OCI-LY1 (cell line): ENCODE measurements around the gene ELFN2.

Experiments
- H2AFZ ChIP-seq: fragments of 200-600 bp; sonication (generic), shearing (Covaris generic); 2 replicates; pipeline ENCODE4 v1.6.0; 2014; ENCODE audit warnings: antibody characterized with exemption, mild to moderate bottlenecking, low read length
- H3F3A ChIP-seq: fragments of 200-600 bp; sonication (generic), shearing (Covaris generic); 2 replicates; pipeline ENCODE4 v1.6.0; 2014; ENCODE audit warnings: mild to moderate bottlenecking, antibody characterized with exemption, low read length, moderate library complexity; ENCODE audit not compliant: insufficient read depth
- H3K27ac ChIP-seq: fragments of 200-600 bp; sonication (generic); 2 replicates; pipeline ENCODE4 v1.5.1; 2014; ENCODE audit warnings: low read length, mixed run types, mild to moderate bottlenecking, low read depth; ENCODE audit not compliant: poor library complexity, severe bottlenecking
- H3K27me3 ChIP-seq: fragments of 200-600 bp; sonication (generic); 2 replicates; pipeline ENCODE4 v1.6.0; 2014; ENCODE audit warnings: antibody characterized with exemption, mild to moderate bottlenecking, low read length, moderate library complexity; ENCODE audit not compliant: insufficient read depth
- H3K36me3 ChIP-seq: fragments of 200-600 bp; sonication (generic); 2 replicates; pipeline ENCODE4 v1.6.1; 2014; ENCODE audit warnings: mild to moderate bottlenecking, antibody characterized with exemption, low read length, moderate library complexity, mixed read lengths; ENCODE audit not compliant: insufficient read depth
- H3K4me1 ChIP-seq: fragments of 200-600 bp; sonication (generic); 2 replicates; pipeline ENCODE4 v1.5.1; 2014; ENCODE audit warnings: mild to moderate bottlenecking, low read length, moderate library complexity; ENCODE audit not compliant: insufficient read depth, severe bottlenecking
- H3K4me2 ChIP-seq: fragments of 200-600 bp; sonication (generic), shearing (Covaris generic); 2 replicates; pipeline ENCODE4 v1.6.1; 2014; ENCODE audit warnings: low read length
- H3K4me3 ChIP-seq: fragments of 200-600 bp; sonication (generic); 2 replicates; pipeline ENCODE4 v1.5.1; 2014; ENCODE audit warnings: low read length, low read depth, mild to moderate bottlenecking, mixed read lengths; ENCODE audit not compliant: poor library complexity, severe bottlenecking
- H3K79me2 ChIP-seq: fragments of 200-600 bp; shearing (Covaris generic); 2 replicates; pipeline ENCODE4 v1.6.1; 2016; ENCODE audit warnings: mixed run types, low read length, mixed read lengths; ENCODE audit not compliant: insufficient read depth
- H3K9ac ChIP-seq: fragments of 200-600 bp; sonication (generic), shearing (Covaris generic); 2 replicates; pipeline ENCODE4 v1.6.1; 2014; ENCODE audit warnings: mild to moderate bottlenecking, low read length, mixed read lengths
- H3K9me2 ChIP-seq: fragments of 200-600 bp; sonication (generic), shearing (Covaris generic); 2 replicates; pipeline ENCODE4 v1.6.1; 2014; ENCODE audit warnings: low read depth, mild to moderate bottlenecking, low read length, mixed read lengths
- H3K9me3 ChIP-seq: fragments of 200-600 bp; shearing (Covaris generic); 2 replicates; pipeline ENCODE4 v1.6.1; 2014; ENCODE audit warnings: low read length, mixed read lengths
- H4K20me1 ChIP-seq: fragments of 200-600 bp; sonication (generic), shearing (Covaris generic); 2 replicates; pipeline ENCODE4 v1.6.0; 2016; ENCODE audit warnings: mild to moderate bottlenecking, low read length; ENCODE audit not compliant: insufficient read depth
- EZH2 ChIP-seq: fragments of 200-600 bp; sonication (generic), shearing (Covaris generic); IDR thresholded peaks from 2 replicates; pipeline ENCODE4 v1.8.0; 2017; ENCODE audit warnings: borderline replicate concordance, mixed run types, mild to moderate bottlenecking, antibody characterized with exemption, low read length, moderate library complexity, mixed read lengths
- TF ChIP-seq, protein P1 (sequence below): fragments of 200-600 bp; sonication (generic), shearing (Covaris generic); IDR thresholded peaks from 2 replicates; pipeline ENCODE4 v1.5.1; 2017; ENCODE audit warnings: mild to moderate bottlenecking, antibody characterized with exemption, low read length, moderate library complexity, mixed read lengths

ELFN2 gene

DNA sequence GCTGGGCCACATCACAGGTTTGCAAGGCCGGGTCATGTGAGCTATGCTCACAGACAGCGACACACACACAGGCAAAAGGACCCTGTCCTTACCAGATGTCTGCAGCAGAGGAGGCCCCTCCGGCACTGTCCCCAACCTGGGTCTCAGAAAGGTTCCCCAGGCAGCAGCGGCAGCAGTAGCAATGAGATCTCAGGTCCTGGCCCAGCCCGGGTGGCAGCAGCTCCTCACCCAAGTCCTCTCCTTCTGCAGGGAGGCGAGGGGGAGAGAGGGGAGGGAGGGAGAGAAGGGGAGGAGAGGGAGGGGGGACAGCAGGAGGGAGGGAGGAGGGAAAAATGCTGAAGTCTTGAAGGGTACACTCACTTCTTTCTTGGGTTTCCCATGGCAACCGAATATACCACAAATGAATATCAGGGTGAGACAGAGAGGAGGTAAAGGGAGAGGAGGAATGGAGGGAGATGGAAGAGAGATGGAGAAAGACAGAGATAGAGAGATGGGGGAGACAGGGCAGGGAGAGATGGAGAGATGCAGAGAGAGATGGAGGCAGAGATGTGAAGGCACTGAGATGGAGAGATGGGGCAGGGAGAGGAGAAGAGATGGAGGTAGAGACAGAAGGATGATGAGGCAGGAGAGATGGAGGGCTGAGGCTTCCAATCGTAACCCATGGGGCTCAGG lies 9.5 kb downstream of the ELFN2 start:
- Histone ChIP-seq H3K27ac (no peak overlapping the region), H3K9me2 (no peaks in the 10 kb centered on the region), H4K20me1 (no peaks in the 10 kb centered on the region), H3K4me1 (no peaks in the 10 kb centered on the region), H3K4me2 (no peak overlapping the region), H3K79me2 (no peaks in the 10 kb centered on the region), H3K27me3 (peaks cover 18% of the 10 kb centered on the region; the same call in 1 of the 2 replicates), H3K9me3 (no peaks in the 10 kb centered on the region), H3F3A (no peaks in the 10 kb centered on the region), H3K9ac (no peak overlapping the region), H3K4me3 (no peak overlapping the region), H2AFZ (no peak overlapping the region), H3K36me3 (no peaks in the 10 kb centered on the region)
- TF ChIP-seq, protein P1, sequence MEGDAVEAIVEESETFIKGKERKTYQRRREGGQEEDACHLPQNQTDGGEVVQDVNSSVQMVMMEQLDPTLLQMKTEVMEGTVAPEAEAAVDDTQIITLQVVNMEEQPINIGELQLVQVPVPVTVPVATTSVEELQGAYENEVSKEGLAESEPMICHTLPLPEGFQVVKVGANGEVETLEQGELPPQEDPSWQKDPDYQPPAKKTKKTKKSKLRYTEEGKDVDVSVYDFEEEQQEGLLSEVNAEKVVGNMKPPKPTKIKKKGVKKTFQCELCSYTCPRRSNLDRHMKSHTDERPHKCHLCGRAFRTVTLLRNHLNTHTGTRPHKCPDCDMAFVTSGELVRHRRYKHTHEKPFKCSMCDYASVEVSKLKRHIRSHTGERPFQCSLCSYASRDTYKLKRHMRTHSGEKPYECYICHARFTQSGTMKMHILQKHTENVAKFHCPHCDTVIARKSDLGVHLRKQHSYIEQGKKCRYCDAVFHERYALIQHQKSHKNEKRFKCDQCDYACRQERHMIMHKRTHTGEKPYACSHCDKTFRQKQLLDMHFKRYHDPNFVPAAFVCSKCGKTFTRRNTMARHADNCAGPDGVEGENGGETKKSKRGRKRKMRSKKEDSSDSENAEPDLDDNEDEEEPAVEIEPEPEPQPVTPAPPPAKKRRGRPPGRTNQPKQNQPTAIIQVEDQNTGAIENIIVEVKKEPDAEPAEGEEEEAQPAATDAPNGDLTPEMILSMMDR, result no peak
- no peak for TF ChIP-seq EZH2

GRCh38 chr22:37417264-37417663 lies 10.0 kb downstream of the ELFN2 start:
- no peaks in the 10 kb centered on the region for H3F3A ChIP-seq
- H3K27me3 ChIP-seq, result peaks cover 18% of the 10 kb centered on the region; the same call in 1 of the 2 replicates
- H4K20me1 ChIP-seq, result no peaks in the 10 kb centered on the region
- no peaks in the 10 kb centered on the region for H3K36me3 ChIP-seq
- H3K9me2 ChIP-seq, result no peaks in the 10 kb centered on the region
- H3K27ac ChIP-seq, result no peak overlapping the region
- no peak overlapping the region for H2AFZ ChIP-seq
- no peaks in the 10 kb centered on the region for H3K9me3 ChIP-seq
- H3K4me1 ChIP-seq, result no peaks in the 10 kb centered on the region
- H3K4me2 ChIP-seq, result no peak overlapping the region
- no peak overlapping the region for H3K9ac ChIP-seq
- H3K79me2 ChIP-seq, result no peaks in the 10 kb centered on the region
- no peak overlapping the region for H3K4me3 ChIP-seq
- TF ChIP-seq EZH2, result no peak
- TF ChIP-seq, protein P1, result no peak

DNA sequence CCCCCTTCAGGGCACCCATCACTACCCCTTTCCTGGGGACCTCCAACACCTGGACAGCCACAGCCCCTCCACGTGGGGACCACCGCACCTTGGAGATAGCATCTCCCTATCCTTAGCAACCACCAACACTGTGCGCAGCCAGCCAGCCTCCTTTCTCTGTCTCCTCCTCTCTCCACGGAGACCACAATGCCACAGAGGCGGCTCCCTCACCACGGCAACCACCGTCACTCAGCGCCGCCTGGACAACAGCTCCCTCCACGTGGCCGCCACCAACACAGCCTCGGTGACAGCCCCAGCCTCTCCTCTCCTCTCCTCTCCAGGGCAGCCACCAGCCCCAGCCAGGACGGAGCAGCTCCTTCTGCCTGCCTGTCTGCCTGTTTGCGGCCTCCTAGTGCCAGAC lies 10.5 kb downstream of the ELFN2 start:
- Histone ChIP-seq H3K9me3 (no peaks in the 10 kb centered on the region), H3K4me2 (no peak overlapping the region), H2AFZ (no peak overlapping the region), H3K9me2 (no peaks in the 10 kb centered on the region), H3K27ac (no peak overlapping the region), H3F3A (no peaks in the 10 kb centered on the region), H3K4me3 (no peak overlapping the region), H3K27me3 (peaks cover 18% of the 10 kb centered on the region; the same call in 1 of the 2 replicates), H3K4me1 (no peaks in the 10 kb centered on the region), H4K20me1 (no peaks in the 10 kb centered on the region), H3K79me2 (no peaks in the 10 kb centered on the region), H3K36me3 (no peaks in the 10 kb centered on the region), H3K9ac (no peak overlapping the region)
- TF ChIP-seq EZH2, result no peak
- TF ChIP-seq, protein P1, result no peak
